Heart right ventricle (tissue), 16 donors: Measurements from ENCODE around the gene ADCY7. TPM values are rescaled to one million over a fixed set of nuclear protein-coding genes. Genes with fewer than 3 reads are reported as not detected.
A peak's percentile ranks its signal among the peaks of the same experiment; 100 is the strongest.

Source experiments
- ATAC-seq, 8 donors: fragments of 200-7000 bp; cut with Tn5 transposase; one replicate each; pipeline ENCODE4 v1.9.1; 2020; ENCODE audit warnings: mild to moderate bottlenecking in 8 of 8, moderate library complexity in 8 of 8, moderate number of reproducible peaks in 1 of 8
- DNase-seq, 2 donors: peaks; one replicate each; pipeline ENCODE4 v3.0.0-alpha.2; 2020
- H3K27ac ChIP-seq, 10 donors: fragments of 200-600 bp; sonication (generic) in 2 of 10; one replicate each; pipeline versions ENCODE4 v1.5.0 to v1.8.0; 2020 to 2022; ENCODE audit warnings: mild to moderate bottlenecking in 3 of 10
- H3K27me3 ChIP-seq, 7 donors: fragments of 200-600 bp; one replicate each; pipeline ENCODE4 v1.8.0; 2021 to 2022; ENCODE audit warnings: mild to moderate bottlenecking in 2 of 7
- H3K36me3 ChIP-seq, 9 donors: fragments of 200-600 bp; sonication (generic) in 1 of 9; one replicate each; pipeline versions ENCODE4 v1.5.0 to v1.8.0; 2020 to 2022; ENCODE audit warnings: mild to moderate bottlenecking in 2 of 9
- H3K4me1 ChIP-seq, 9 donors: fragments of 200-600 bp; sonication (generic) in 1 of 9; one replicate each; pipeline versions ENCODE4 v1.5.0 to v1.8.0; 2020 to 2022; ENCODE audit warnings: mild to moderate bottlenecking in 4 of 9
- H3K4me3 ChIP-seq, 10 donors: fragments of 200-600 bp; sonication (generic) in 2 of 10; one replicate each; pipeline versions ENCODE4 v1.5.0 to v1.8.0; 2020 to 2022; ENCODE audit warnings: mild to moderate bottlenecking in 7 of 10, moderate library complexity in 2 of 10
- H3K9me3 ChIP-seq, 11 donors: fragments of 200-600 bp in 10 of 11; sonication (generic) in 2 of 11; one replicate each; pipeline versions ENCODE4 v1.5.0 to v1.8.0; 2013 to 2022; ENCODE audit warnings: mild to moderate bottlenecking in 2 of 11, control low read depth in 1 of 11, moderate library complexity in 1 of 11
- WGBS, 2 donors: extraction: QIAGEN DNeasy Blood & Tissue Kit; methylation state at CpG; one replicate each; pipeline ENCODE4 v1.1.7; 2013; ENCODE audit warnings: inconsistent platforms in 1 of 2; 5-methylcytosine and 5-hydroxymethylcytosine counted together
- intact Hi-C, 10 donors: fragments of 100-400 bp; cut with DNase I; formaldehyde crosslinking; loops; one replicate each; pipeline versions ENCODE4 v1.11.1 to v1.14.2; 2022
- polyA plus RNA-seq, 2 donors: library from polyadenylated mRNA; stranded (reverse); fragments of 200-250 nt; gene quantifications; one replicate each; pipeline ENCODE4 v1.2.3, GENCODE V29; 2013
- total RNA-seq, 10 donors: library from RNA; stranded (reverse); fragmentation: NEBNext Ultra II Directional in 3 of 10; extraction: Animal tissue kit (Norgen Biotek cat#: 25700) in 3 of 10; gene quantifications; one replicate each; pipeline versions ENCODE4 v1.2.1 to v1.2.4, GENCODE V29; 2021 to 2023
- TF ChIP-seq, protein P1 (sequence below), 9 donors: fragments of 200-600 bp; sonication (generic) in 2 of 9; IDR thresholded peaks; one replicate each; pipeline versions ENCODE4 v1.5.0 to v1.8.0; 2021 to 2022; ENCODE audit warnings: antibody characterized with exemption in 9 of 9, mild to moderate bottlenecking in 5 of 9, moderate library complexity in 1 of 9
- donor health status: Arrhythmogenic right ventricular cardiomyopathy.
- donor health status: ischemic (EF 13 %, LVEDD 7.1; RV severe dilation, severe dysfunction).
- donor health status: healthy with polysubstance abuse.
- donor health status: DM: no; HTN: yes; CAD: no.
- donor health status: DM: no; HTN: no; CAD: no.
- donor health status: ischemic (EF 25% LVEDD 6.9; RV normal size, moderate dysfunction).
- donor health status: ischemic (EF 25% LVEDD 5.7; RV mildly dilated, moderate dysfunction).
- donor health status: healthy.
- donor health status: DM: yes; HTN: yes; CAD: no.
- donor health status: Ischemic cardiomyopathy.
- donor health status: ischemic (EF 35%, LVEDD 5.7; RV mildly dilated, moderate dysfunction).
- donor health status: nonischemic (EF 11% LVEDD 7.7; RV severe dilation, severe dysfunction).
- donor health status: DM: yes; HTN: yes; CAD: no.
- donor health status: PGD.
- donor health status: ischemic (EF 29% LVEDD 5.4; RV normal size, mild dysfunction).
- donor health status: nonischemic (EF 23%, LVEDD 6.1; RV moderate dilation, normal function).

Gene ADCY7
- total and polyA plus RNA-seq, 12 donors = 2.2 to 25.5 (median 4.7) TPM

DNA sequence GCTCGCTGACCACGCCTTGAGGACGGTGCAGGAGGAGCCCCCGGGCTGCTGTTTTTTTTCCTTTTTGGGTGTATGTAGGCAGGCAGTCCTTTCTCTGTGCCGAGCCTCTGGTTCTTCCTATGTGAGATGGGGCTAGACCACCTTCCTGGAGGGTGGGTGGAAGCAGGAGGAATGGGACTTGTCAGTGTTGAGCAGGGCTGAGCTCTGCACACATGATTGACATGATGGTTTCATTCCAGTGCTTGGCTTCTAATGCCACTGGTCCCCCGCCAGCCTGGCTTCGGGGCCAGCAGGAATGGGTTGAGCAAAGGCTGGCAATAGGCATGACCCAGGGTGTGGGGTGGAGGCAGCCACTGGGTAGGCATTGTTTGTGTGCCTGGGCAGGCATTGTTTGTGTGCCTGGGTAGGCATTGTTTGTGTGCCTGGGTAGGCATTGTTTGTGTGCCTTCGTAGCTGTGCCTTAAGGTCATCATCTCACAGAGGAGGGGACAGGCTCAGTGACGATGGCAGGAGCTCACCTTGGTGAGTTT, 14.2 kb upstream of the ADCY7 start:
- H3K9me3 ChIP-seq = no peaks in the 10 kb centered on the region
- no peaks in the 10 kb centered on the region for H3K36me3 ChIP-seq
- peaks cover 0 to 28% (median 0%) of the 10 kb centered on the region in 9 donors for H3K4me1 ChIP-seq
- peak in 3 of 8 donors; percentile 19 to 31 (median 23) for ATAC-seq
- no peak overlapping the region for H3K4me3 ChIP-seq
- intact Hi-C loops = loop anchor here in 2 of 10 donors (10.0 kb wide), 2 partner anchors 73 to 403 kb away; no protein-coding TSS in a partner anchor
- H3K27me3 ChIP-seq = peaks cover 0 to 9% (median 0%) of the 10 kb centered on the region in 7 donors
- 84 to 88% methylated on average over 9 of the region's 9 CpGs for WGBS, 2 donors
- no peak for DNase-seq
- TF ChIP-seq, protein P1, sequence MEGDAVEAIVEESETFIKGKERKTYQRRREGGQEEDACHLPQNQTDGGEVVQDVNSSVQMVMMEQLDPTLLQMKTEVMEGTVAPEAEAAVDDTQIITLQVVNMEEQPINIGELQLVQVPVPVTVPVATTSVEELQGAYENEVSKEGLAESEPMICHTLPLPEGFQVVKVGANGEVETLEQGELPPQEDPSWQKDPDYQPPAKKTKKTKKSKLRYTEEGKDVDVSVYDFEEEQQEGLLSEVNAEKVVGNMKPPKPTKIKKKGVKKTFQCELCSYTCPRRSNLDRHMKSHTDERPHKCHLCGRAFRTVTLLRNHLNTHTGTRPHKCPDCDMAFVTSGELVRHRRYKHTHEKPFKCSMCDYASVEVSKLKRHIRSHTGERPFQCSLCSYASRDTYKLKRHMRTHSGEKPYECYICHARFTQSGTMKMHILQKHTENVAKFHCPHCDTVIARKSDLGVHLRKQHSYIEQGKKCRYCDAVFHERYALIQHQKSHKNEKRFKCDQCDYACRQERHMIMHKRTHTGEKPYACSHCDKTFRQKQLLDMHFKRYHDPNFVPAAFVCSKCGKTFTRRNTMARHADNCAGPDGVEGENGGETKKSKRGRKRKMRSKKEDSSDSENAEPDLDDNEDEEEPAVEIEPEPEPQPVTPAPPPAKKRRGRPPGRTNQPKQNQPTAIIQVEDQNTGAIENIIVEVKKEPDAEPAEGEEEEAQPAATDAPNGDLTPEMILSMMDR (IDR thresholded peaks at IDR 0.05) = no peak
- H3K27ac ChIP-seq = no peak overlapping the region

DNA sequence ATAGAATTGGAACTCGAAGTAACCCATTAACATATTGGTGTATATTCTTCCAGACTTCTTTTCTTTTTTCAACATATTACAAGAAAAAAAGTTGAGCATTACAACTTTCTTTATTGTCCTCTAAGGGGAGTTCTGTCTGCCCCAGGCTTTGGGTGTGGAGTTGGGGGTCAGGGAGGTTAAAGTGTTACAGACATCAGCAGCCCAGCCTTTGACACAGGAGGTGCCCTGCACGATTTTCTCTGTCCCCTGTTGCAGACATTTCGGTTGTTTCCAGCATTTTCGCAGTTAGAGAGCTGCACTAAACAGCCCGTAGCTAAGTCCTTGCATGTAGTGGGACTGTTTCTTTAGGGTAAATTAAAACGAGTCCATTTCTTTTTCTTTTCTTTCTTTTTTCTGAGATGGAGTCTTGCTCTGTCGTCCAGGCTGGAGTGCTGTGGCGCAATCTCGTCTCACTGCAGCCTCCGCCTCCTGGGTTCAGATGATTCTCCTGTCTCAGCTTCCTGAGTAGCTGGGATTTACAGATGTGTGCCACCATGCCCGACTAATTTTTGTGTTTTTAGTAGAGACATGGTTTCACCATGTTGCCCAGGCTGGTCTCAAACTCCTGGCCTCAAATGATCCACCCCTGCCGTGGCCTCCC, 13.4 kb upstream of the ADCY7 start:
- H3K27me3 ChIP-seq = peaks cover 0 to 9% (median 0%) of the 10 kb centered on the region in 7 donors
- no peaks in the 10 kb centered on the region for H3K9me3 ChIP-seq
- H3K4me3 ChIP-seq = no peak overlapping the region
- DNase-seq (no peak), ATAC-seq (no peak)
- intact Hi-C loops = loop anchor here in 2 of 10 donors (10.0 kb wide), 2 partner anchors 72 to 402 kb away; no protein-coding TSS in a partner anchor
- WGBS, 2 donors = 80 to 85% methylated on average over 12 of the region's 12 CpGs
- H3K4me1 ChIP-seq = peaks cover 0 to 28% (median 0%) of the 10 kb centered on the region in 9 donors
- TF ChIP-seq, protein P1 (IDR thresholded peaks at IDR 0.05) = no peak
- no peaks in the 10 kb centered on the region for H3K36me3 ChIP-seq
- peak overlapping the region in 1 of 10 donors; percentile 31 for H3K27ac ChIP-seq

DNA sequence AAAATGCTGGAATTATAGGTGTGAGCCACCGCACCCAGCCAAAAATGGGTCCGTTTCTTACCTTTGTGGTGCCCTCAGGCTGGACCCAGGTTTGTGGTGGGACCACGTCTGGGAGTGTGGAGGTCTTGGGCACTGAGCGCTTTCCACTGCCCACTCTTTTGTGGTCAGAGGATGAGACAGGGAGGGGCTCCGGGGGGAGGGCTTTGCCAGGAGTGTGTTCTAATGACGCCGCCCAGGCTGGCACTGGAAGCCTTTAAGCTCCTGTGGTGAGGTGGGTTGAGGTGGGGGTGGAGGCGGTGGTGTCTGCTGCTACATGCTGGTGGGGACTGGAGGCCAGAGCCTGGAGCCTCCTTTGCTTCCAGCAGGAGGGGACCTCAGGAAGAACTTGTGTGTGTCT, 12.8 kb upstream of the ADCY7 start:
- Histone ChIP-seq H3K27me3 (peaks cover 0 to 9% (median 0%) of the 10 kb centered on the region in 7 donors), H3K9me3 (no peaks in the 10 kb centered on the region), H3K4me1 (peaks cover 0 to 28% (median under 1%) of the 10 kb centered on the region in 9 donors), H3K36me3 (no peaks in the 10 kb centered on the region), H3K27ac (peak overlapping the region in 1 of 10 donors; percentile 31), H3K4me3 (no peak overlapping the region)
- DNase-seq (no peak), ATAC-seq (no peak)
- WGBS, 2 donors = 90 to 96% methylated on average over 8 of the region's 8 CpGs
- intact Hi-C loops = loop anchor here in 2 of 10 donors (10.0 kb wide), 2 partner anchors 71 to 401 kb away; no protein-coding TSS in a partner anchor
- TF ChIP-seq, protein P1 (IDR thresholded peaks at IDR 0.05) = no peak

DNA sequence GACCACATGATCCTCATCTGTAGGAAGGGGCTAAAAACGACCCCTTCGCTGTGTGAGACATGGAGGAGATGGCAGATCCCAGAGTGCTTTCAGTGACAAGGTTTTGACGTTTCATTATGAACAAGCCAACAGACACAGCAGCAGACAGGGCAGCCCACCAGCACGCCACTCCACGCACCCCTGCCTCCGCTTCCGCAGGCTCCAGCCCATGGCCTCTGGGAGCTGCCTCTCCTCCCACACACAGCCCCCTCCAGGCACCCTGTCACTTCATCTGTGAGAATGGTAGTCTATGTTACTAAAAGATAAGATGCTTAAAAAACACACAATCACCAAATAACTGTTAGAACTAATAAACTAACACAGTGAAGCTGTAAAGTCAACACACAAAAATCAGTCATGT, 12.3 kb upstream of the ADCY7 start:
- Histone ChIP-seq H3K9me3 (no peaks in the 10 kb centered on the region), H3K36me3 (no peaks in the 10 kb centered on the region), H3K27me3 (peaks cover 0 to 9% (median 0%) of the 10 kb centered on the region in 7 donors), H3K27ac (peak overlapping the region in 1 of 10 donors; percentile 31), H3K4me1 (peaks cover 0 to 33% (median 6%) of the 10 kb centered on the region in 9 donors), H3K4me3 (no peak overlapping the region)
- intact Hi-C loops = loop anchor here in 2 of 10 donors (10.0 kb wide), 2 partner anchors 71 to 401 kb away; no protein-coding TSS in a partner anchor
- ATAC-seq (peak in 1 of 8 donors; percentile 8), DNase-seq (no peak)
- TF ChIP-seq, protein P1 (IDR thresholded peaks at IDR 0.05) = no peak
- WGBS, 2 donors = 67 to 72% methylated on average over 7 of the region's 7 CpGs
